ENCODE measurements around the gene HOXA5.

DNA sequence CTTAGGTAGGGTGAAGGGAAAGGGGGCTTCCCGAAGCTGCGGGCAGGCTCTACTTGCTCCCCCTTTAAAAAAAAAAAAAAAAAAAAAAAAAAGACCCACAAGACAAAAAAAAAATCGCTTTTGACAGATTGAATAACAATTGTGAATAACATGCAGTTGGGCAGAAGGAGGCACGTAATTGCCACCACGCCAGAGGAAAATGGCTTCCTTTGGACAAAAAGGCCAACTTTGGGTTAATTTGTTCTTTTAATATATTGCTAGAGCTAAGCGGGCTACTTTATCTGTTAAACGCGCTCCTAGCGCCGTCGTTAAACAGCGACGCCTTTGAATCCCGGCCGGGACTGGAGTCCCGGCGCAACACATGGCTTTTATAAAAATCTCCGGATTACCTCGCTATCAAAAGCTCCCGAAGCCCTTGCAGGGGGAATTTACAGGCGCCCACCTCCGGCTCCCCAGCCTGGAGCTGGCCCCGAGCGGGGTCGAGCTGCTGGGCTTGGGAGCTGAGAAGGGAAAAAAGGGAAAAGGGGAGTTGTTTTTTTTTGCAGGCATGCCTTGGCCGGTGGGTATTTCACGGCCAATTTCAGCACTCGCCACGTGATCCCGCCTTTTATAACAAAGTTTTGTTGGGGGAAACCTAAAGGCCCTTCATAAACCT, 40.3 kb upstream of the HOXA5 start:
- TF ChIP-seq, protein P1, sequence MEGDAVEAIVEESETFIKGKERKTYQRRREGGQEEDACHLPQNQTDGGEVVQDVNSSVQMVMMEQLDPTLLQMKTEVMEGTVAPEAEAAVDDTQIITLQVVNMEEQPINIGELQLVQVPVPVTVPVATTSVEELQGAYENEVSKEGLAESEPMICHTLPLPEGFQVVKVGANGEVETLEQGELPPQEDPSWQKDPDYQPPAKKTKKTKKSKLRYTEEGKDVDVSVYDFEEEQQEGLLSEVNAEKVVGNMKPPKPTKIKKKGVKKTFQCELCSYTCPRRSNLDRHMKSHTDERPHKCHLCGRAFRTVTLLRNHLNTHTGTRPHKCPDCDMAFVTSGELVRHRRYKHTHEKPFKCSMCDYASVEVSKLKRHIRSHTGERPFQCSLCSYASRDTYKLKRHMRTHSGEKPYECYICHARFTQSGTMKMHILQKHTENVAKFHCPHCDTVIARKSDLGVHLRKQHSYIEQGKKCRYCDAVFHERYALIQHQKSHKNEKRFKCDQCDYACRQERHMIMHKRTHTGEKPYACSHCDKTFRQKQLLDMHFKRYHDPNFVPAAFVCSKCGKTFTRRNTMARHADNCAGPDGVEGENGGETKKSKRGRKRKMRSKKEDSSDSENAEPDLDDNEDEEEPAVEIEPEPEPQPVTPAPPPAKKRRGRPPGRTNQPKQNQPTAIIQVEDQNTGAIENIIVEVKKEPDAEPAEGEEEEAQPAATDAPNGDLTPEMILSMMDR (IDR thresholded peaks at IDR 0.05; ENCODE audit: low read length): no peak
- TF ChIP-seq EZH2 (optimal IDR thresholded peaks at IDR 0.05; ENCODE audit: low read depth, low read length) (no peak), EZH2phosphoT487 (IDR thresholded peaks at IDR 0.05; ENCODE audit: low read length) (no peak)

Measured in MM.1S (cell line).